OCI-LY1 (cell line): ENCODE measurements around the gene SAMD9L.

ENCODE experiments used
- H2AFZ ChIP-seq: fragments of 200-600 bp; sonication (generic), shearing (Covaris generic); 2 replicates; pipeline ENCODE4 v1.6.0; 2014; ENCODE audit warnings: antibody characterized with exemption, mild to moderate bottlenecking, low read length
- H3F3A ChIP-seq: fragments of 200-600 bp; sonication (generic), shearing (Covaris generic); 2 replicates; pipeline ENCODE4 v1.6.0; 2014; ENCODE audit warnings: mild to moderate bottlenecking, antibody characterized with exemption, low read length, moderate library complexity; ENCODE audit not compliant: insufficient read depth
- H3K27ac ChIP-seq: fragments of 200-600 bp; sonication (generic); 2 replicates; pipeline ENCODE4 v1.5.1; 2014; ENCODE audit warnings: low read length, mixed run types, mild to moderate bottlenecking, low read depth; ENCODE audit not compliant: poor library complexity, severe bottlenecking
- H3K27me3 ChIP-seq: fragments of 200-600 bp; sonication (generic); 2 replicates; pipeline ENCODE4 v1.6.0; 2014; ENCODE audit warnings: antibody characterized with exemption, mild to moderate bottlenecking, low read length, moderate library complexity; ENCODE audit not compliant: insufficient read depth
- H3K36me3 ChIP-seq: fragments of 200-600 bp; sonication (generic); 2 replicates; pipeline ENCODE4 v1.6.1; 2014; ENCODE audit warnings: mild to moderate bottlenecking, antibody characterized with exemption, low read length, moderate library complexity, mixed read lengths; ENCODE audit not compliant: insufficient read depth
- H3K4me1 ChIP-seq: fragments of 200-600 bp; sonication (generic); 2 replicates; pipeline ENCODE4 v1.5.1; 2014; ENCODE audit warnings: mild to moderate bottlenecking, low read length, moderate library complexity; ENCODE audit not compliant: insufficient read depth, severe bottlenecking
- H3K4me2 ChIP-seq: fragments of 200-600 bp; sonication (generic), shearing (Covaris generic); 2 replicates; pipeline ENCODE4 v1.6.1; 2014; ENCODE audit warnings: low read length
- H3K4me3 ChIP-seq: fragments of 200-600 bp; sonication (generic); 2 replicates; pipeline ENCODE4 v1.5.1; 2014; ENCODE audit warnings: low read length, low read depth, mild to moderate bottlenecking, mixed read lengths; ENCODE audit not compliant: poor library complexity, severe bottlenecking
- H3K79me2 ChIP-seq: fragments of 200-600 bp; shearing (Covaris generic); 2 replicates; pipeline ENCODE4 v1.6.1; 2016; ENCODE audit warnings: mixed run types, low read length, mixed read lengths; ENCODE audit not compliant: insufficient read depth
- H3K9ac ChIP-seq: fragments of 200-600 bp; sonication (generic), shearing (Covaris generic); 2 replicates; pipeline ENCODE4 v1.6.1; 2014; ENCODE audit warnings: mild to moderate bottlenecking, low read length, mixed read lengths
- H3K9me2 ChIP-seq: fragments of 200-600 bp; sonication (generic), shearing (Covaris generic); 2 replicates; pipeline ENCODE4 v1.6.1; 2014; ENCODE audit warnings: low read depth, mild to moderate bottlenecking, low read length, mixed read lengths
- H3K9me3 ChIP-seq: fragments of 200-600 bp; shearing (Covaris generic); 2 replicates; pipeline ENCODE4 v1.6.1; 2014; ENCODE audit warnings: low read length, mixed read lengths
- H4K20me1 ChIP-seq: fragments of 200-600 bp; sonication (generic), shearing (Covaris generic); 2 replicates; pipeline ENCODE4 v1.6.0; 2016; ENCODE audit warnings: mild to moderate bottlenecking, low read length; ENCODE audit not compliant: insufficient read depth
- CTCF ChIP-seq: fragments of 200-600 bp; sonication (generic), shearing (Covaris generic); IDR thresholded peaks from 2 replicates; pipeline ENCODE4 v1.5.1; 2017; ENCODE audit warnings: mild to moderate bottlenecking, antibody characterized with exemption, low read length, moderate library complexity, mixed read lengths
- EZH2 ChIP-seq: fragments of 200-600 bp; sonication (generic), shearing (Covaris generic); IDR thresholded peaks from 2 replicates; pipeline ENCODE4 v1.8.0; 2017; ENCODE audit warnings: borderline replicate concordance, mixed run types, mild to moderate bottlenecking, antibody characterized with exemption, low read length, moderate library complexity, mixed read lengths

Gene SAMD9L

GRCh38 chr7:93092757-93093370 is 55.3 kb downstream of the SAMD9L start:
- Histone ChIP-seq H3K9me2 (no peaks in the 10 kb centered on the region), H3K9ac (no peak overlapping the region), H3K9me3 (no peaks in the 10 kb centered on the region), H2AFZ (no peak overlapping the region), H3K79me2 (no peaks in the 10 kb centered on the region), H3K4me3 (no peak overlapping the region), H3K4me2 (no peak overlapping the region), H3K27ac (no peak overlapping the region), H4K20me1 (no peaks in the 10 kb centered on the region), H3K36me3 (no peaks in the 10 kb centered on the region), H3K4me1 (no peaks in the 10 kb centered on the region), H3F3A (no peaks in the 10 kb centered on the region), H3K27me3 (no peaks in the 10 kb centered on the region)
- peak; percentile 81 for TF ChIP-seq CTCF
- TF ChIP-seq EZH2: no peak
